Measurements from ENCODE around the gene MYCBPAP. TPM values are rescaled to one million over a fixed set of nuclear protein-coding genes. Genes with fewer than 3 reads are reported as not detected.

The MYCBPAP gene
- total and polyA plus RNA-seq, 2 experiments from 2014 or later, result 0.32 to 1.4 TPM

GRCh38 chr17:50578173-50578572 lies 69.9 kb downstream of the MYCBPAP start:
- TF ChIP-seq EZH2phosphoT487 (IDR thresholded peaks at IDR 0.05; ENCODE audit: insufficient read depth, low read depth) (no peak), EZH2 (IDR thresholded peaks at IDR 0.05; ENCODE audit: insufficient read depth, poor library complexity, severe bottlenecking) (no peak)
- H3K36me3 ChIP-seq (ENCODE audit: low read depth), result no peaks in the 10 kb centered on the region
- H3K4me3 ChIP-seq, result no peak overlapping the region
- no peaks in the 10 kb centered on the region for H3K4me1 ChIP-seq (ENCODE audit: insufficient read depth)
- no peaks in the 10 kb centered on the region for H3K9me2 ChIP-seq (ENCODE audit: insufficient read depth)
- no peaks in the 10 kb centered on the region for H3K9me3 ChIP-seq (ENCODE audit: low read depth)
- in situ Hi-C loops (cut with MboI), result loop anchor here (25.0 kb wide), 1 partner anchor 91 kb away; the partner anchor contains the start of gene RSAD1
- no peaks in the 10 kb centered on the region for H4K20me1 ChIP-seq (ENCODE audit: insufficient read depth)
- no peak overlapping the region for H3K9ac ChIP-seq
- DNase-seq, result no peak
- no peaks in the 10 kb centered on the region for H3K27me3 ChIP-seq (replicated peaks; ENCODE audit: insufficient read depth)
- 84 to 85% methylated on average over 16 of the region's 16 CpGs for WGBS, 2 experiments (ENCODE audit: low coverage in 1 of 2, low lambda C conversion rate in 2 of 2, missing lambda C conversion rate in 2 of 2)
- H3K79me2 ChIP-seq (ENCODE audit: insufficient read depth), result no peaks in the 10 kb centered on the region
- H3K27ac ChIP-seq, result no peak overlapping the region
- H3K4me2 ChIP-seq (ENCODE audit: unreplicated experiment), result no peak overlapping the region
- no peaks in the 10 kb centered on the region for H3F3A ChIP-seq (ENCODE audit: insufficient read depth)
- no peak overlapping the region for H2AFZ ChIP-seq

GRCh38 chr17:50579399-50579798 lies 71.2 kb downstream of the MYCBPAP start:
- Histone ChIP-seq H3K9me2 (ENCODE audit: insufficient read depth) (no peaks in the 10 kb centered on the region), H3K9me3 (ENCODE audit: low read depth) (no peaks in the 10 kb centered on the region), H3K4me3 (no peak overlapping the region), H3K79me2 (ENCODE audit: insufficient read depth) (no peaks in the 10 kb centered on the region), H3K27me3 (replicated peaks; ENCODE audit: insufficient read depth) (no peaks in the 10 kb centered on the region), H4K20me1 (ENCODE audit: insufficient read depth) (no peaks in the 10 kb centered on the region), H3F3A (ENCODE audit: insufficient read depth) (no peaks in the 10 kb centered on the region), H2AFZ (no peak overlapping the region), H3K4me1 (ENCODE audit: insufficient read depth) (no peaks in the 10 kb centered on the region), H3K36me3 (ENCODE audit: low read depth) (no peaks in the 10 kb centered on the region), H3K9ac (no peak overlapping the region), H3K4me2 (ENCODE audit: unreplicated experiment) (no peak overlapping the region), H3K27ac (no peak overlapping the region)
- DNase-seq, result no peak
- WGBS, 2 experiments (ENCODE audit: low coverage in 1 of 2, low lambda C conversion rate in 2 of 2, missing lambda C conversion rate in 2 of 2), result 82 to 91% methylated on average over 7 of the region's 7 CpGs
- in situ Hi-C loops (cut with MboI), result loop anchor here (25.0 kb wide), 1 partner anchor 92 kb away; the partner anchor contains the start of gene RSAD1
- TF ChIP-seq EZH2phosphoT487 (IDR thresholded peaks at IDR 0.05; ENCODE audit: insufficient read depth, low read depth), result no peak
- TF ChIP-seq EZH2 (IDR thresholded peaks at IDR 0.05; ENCODE audit: insufficient read depth, poor library complexity, severe bottlenecking), result no peak

- no peak overlapping the region for H3K4me2 ChIP-seq (ENCODE audit: unreplicated experiment)
- no peaks in the 10 kb centered on the region for H3K27me3 ChIP-seq (replicated peaks; ENCODE audit: insufficient read depth)
- 92 to 94% methylated on average over 9 of the region's 9 CpGs for WGBS, 2 experiments (ENCODE audit: low coverage in 1 of 2, low lambda C conversion rate in 2 of 2, missing lambda C conversion rate in 2 of 2)
- TF ChIP-seq EZH2phosphoT487 (IDR thresholded peaks at IDR 0.05; ENCODE audit: insufficient read depth, low read depth), result no peak
- TF ChIP-seq EZH2 (IDR thresholded peaks at IDR 0.05; ENCODE audit: insufficient read depth, poor library complexity, severe bottlenecking), result no peak
- H3K27ac ChIP-seq, result no peak overlapping the region
- H3F3A ChIP-seq (ENCODE audit: insufficient read depth), result no peaks in the 10 kb centered on the region
- H3K4me3 ChIP-seq, result no peak overlapping the region
- in situ Hi-C loops (cut with MboI), result loop anchor here (25.0 kb wide), 1 partner anchor 93 kb away; the partner anchor contains the start of gene RSAD1
- H3K9me2 ChIP-seq (ENCODE audit: insufficient read depth), result no peaks in the 10 kb centered on the region
- no peaks in the 10 kb centered on the region for H3K9me3 ChIP-seq (ENCODE audit: low read depth)
- H3K79me2 ChIP-seq (ENCODE audit: insufficient read depth), result no peaks in the 10 kb centered on the region
- no peak overlapping the region for H3K9ac ChIP-seq
- H3K36me3 ChIP-seq (ENCODE audit: low read depth), result no peaks in the 10 kb centered on the region
- H2AFZ ChIP-seq, result no peak overlapping the region
- DNase-seq, result no peak
- no peaks in the 10 kb centered on the region for H4K20me1 ChIP-seq (ENCODE audit: insufficient read depth)
- no peaks in the 10 kb centered on the region for H3K4me1 ChIP-seq (ENCODE audit: insufficient read depth)
These were observed 72.4 kb downstream of the MYCBPAP start for GRCh38 chr17:50580646-50581045.

Other genes starting within 250 kb of the MYCBPAP start
- gene TMEM92, start 234.0 kb upstream of the MYCBPAP start, total RNA-seq (2014; rRNA removed; shearing (Covaris generic)), result 0.32 TPM in 1 of 2 replicates, not detected in the other
- gene TMEM92, start 234.0 kb upstream of the MYCBPAP start, polyA plus RNA-seq (2016; fragmentation: Nextera tagmentation; extraction: Ambion mirVana), result 0.61 TPM in 1 of 2 replicates, not detected in the other
- gene XYLT2, start 162.3 kb upstream of the MYCBPAP start, total RNA-seq (2014; rRNA removed; shearing (Covaris generic)), result 43.6 and 70.1 TPM in 2 replicates
- 25.3 and 27.3 TPM in 2 replicates for gene XYLT2, start 162.3 kb upstream of the MYCBPAP start, polyA plus RNA-seq (2016; fragmentation: Nextera tagmentation; extraction: Ambion mirVana)
- 49.3 and 57.9 TPM in 2 replicates for gene MRPL27, start 135.3 kb upstream of the MYCBPAP start, total RNA-seq (2014; rRNA removed; shearing (Covaris generic))
- gene MRPL27, start 135.3 kb upstream of the MYCBPAP start, polyA plus RNA-seq (2016; fragmentation: Nextera tagmentation; extraction: Ambion mirVana), result 115 and 120 TPM in 2 replicates
- 1.1 and 4.3 TPM in 2 replicates for gene EME1, start 135.2 kb upstream of the MYCBPAP start, total RNA-seq (2014; rRNA removed; shearing (Covaris generic))
- 3.8 and 4.1 TPM in 2 replicates for gene EME1, start 135.2 kb upstream of the MYCBPAP start, polyA plus RNA-seq (2016; fragmentation: Nextera tagmentation; extraction: Ambion mirVana)
- 144 and 164 TPM in 2 replicates for gene LRRC59, start 110.9 kb upstream of the MYCBPAP start, total RNA-seq (2014; rRNA removed; shearing (Covaris generic))
- 110 and 111 TPM in 2 replicates for gene LRRC59, start 110.9 kb upstream of the MYCBPAP start, polyA plus RNA-seq (2016; fragmentation: Nextera tagmentation; extraction: Ambion mirVana)
- 8.6 and 18.7 TPM in 2 replicates for gene ACSF2, start 82.2 kb upstream of the MYCBPAP start, total RNA-seq (2014; rRNA removed; shearing (Covaris generic))
- 3.2 and 3.7 TPM in 2 replicates for gene ACSF2, start 82.2 kb upstream of the MYCBPAP start, polyA plus RNA-seq (2016; fragmentation: Nextera tagmentation; extraction: Ambion mirVana)
- not detected in 2 replicates for gene CHAD, start 39.6 kb upstream of the MYCBPAP start, total RNA-seq (2014; rRNA removed; shearing (Covaris generic))
- gene CHAD, start 39.6 kb upstream of the MYCBPAP start, polyA plus RNA-seq (2016; fragmentation: Nextera tagmentation; extraction: Ambion mirVana), result not detected in 2 replicates
- 19.3 and 19.8 TPM in 2 replicates for gene RSAD1, start 29.6 kb upstream of the MYCBPAP start, total RNA-seq (2014; rRNA removed; shearing (Covaris generic))
- 22.4 and 23.9 TPM in 2 replicates for gene RSAD1, start 29.6 kb upstream of the MYCBPAP start, polyA plus RNA-seq (2016; fragmentation: Nextera tagmentation; extraction: Ambion mirVana)
- not detected in 2 replicates for gene EPN3, start 24.3 kb downstream of the MYCBPAP start, total RNA-seq (2014; rRNA removed; shearing (Covaris generic))
- 0.13 TPM in 1 of 2 replicates, not detected in the other for gene EPN3, start 24.3 kb downstream of the MYCBPAP start, polyA plus RNA-seq (2016; fragmentation: Nextera tagmentation; extraction: Ambion mirVana)
- 146 TPM in 2 replicates for gene SPATA20, start 38.7 kb downstream of the MYCBPAP start, total RNA-seq (2014; rRNA removed; shearing (Covaris generic))
- 89.9 and 91.2 TPM in 2 replicates for gene SPATA20, start 38.7 kb downstream of the MYCBPAP start, polyA plus RNA-seq (2016; fragmentation: Nextera tagmentation; extraction: Ambion mirVana)
- gene CACNA1G, start 52.3 kb downstream of the MYCBPAP start, total RNA-seq (2014; rRNA removed; shearing (Covaris generic)), result 0.13 and 0.97 TPM in 2 replicates
- 0.06 and 0.16 TPM in 2 replicates for gene CACNA1G, start 52.3 kb downstream of the MYCBPAP start, polyA plus RNA-seq (2016; fragmentation: Nextera tagmentation; extraction: Ambion mirVana)
- gene ABCC3, start 126.4 kb downstream of the MYCBPAP start, total RNA-seq (2014; rRNA removed; shearing (Covaris generic)), result 28.3 and 32.0 TPM in 2 replicates
- 35.0 and 38.5 TPM in 2 replicates for gene ABCC3, start 126.4 kb downstream of the MYCBPAP start, polyA plus RNA-seq (2016; fragmentation: Nextera tagmentation; extraction: Ambion mirVana)
- gene ANKRD40, start 199.5 kb downstream of the MYCBPAP start, total RNA-seq (2014; rRNA removed; shearing (Covaris generic)), result 35.5 and 36.5 TPM in 2 replicates
- gene ANKRD40, start 199.5 kb downstream of the MYCBPAP start, polyA plus RNA-seq (2016; fragmentation: Nextera tagmentation; extraction: Ambion mirVana), result 20.1 and 20.2 TPM in 2 replicates
- 57.5 and 59.1 TPM in 2 replicates for gene LUC7L3, start 211.2 kb downstream of the MYCBPAP start, total RNA-seq (2014; rRNA removed; shearing (Covaris generic))
- gene LUC7L3, start 211.2 kb downstream of the MYCBPAP start, polyA plus RNA-seq (2016; fragmentation: Nextera tagmentation; extraction: Ambion mirVana), result 100 and 138 TPM in 2 replicates